ENCODE measurements around the gene PCP2. TPM values are rescaled to one million over a fixed set of nuclear protein-coding genes. Genes with fewer than 3 reads are reported as not detected.

Gene PCP2
- total RNA-seq, 1 experiment from 2014 or later, result not detected

DNA sequence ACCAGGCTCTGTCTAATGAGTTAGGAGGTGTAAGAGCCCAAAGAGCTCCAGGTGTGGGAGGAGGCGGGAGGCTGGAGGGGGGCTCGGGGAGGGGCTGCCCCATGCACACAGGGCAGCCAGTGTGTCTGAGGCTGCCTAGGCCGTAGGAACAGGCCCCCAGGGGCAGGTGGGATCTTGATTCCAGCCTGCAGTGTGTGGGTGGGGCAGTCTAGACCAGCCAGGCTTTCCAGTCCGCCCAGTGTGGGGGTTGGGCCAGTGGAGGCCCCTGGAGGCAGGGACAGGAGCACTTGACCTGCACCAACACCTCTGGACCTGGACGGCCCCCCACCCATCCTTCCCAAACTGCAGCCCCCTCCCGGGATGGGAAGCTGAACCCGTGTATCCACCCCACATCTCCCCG is 43.3 kb downstream of the PCP2 start:
- Histone ChIP-seq H2BK12ac (ENCODE audit: insufficient read length, low read depth, low read length) (no peak overlapping the region), H2BK15ac (ENCODE audit: low read depth, low read length) (no peak overlapping the region), H2AFZ (ENCODE audit: low read length) (no peak overlapping the region), H3K4ac (ENCODE audit: low read depth, low read length) (no peak overlapping the region), H3K9ac (ENCODE audit: extremely low read depth, insufficient read length, low read length) (no peak overlapping the region), H3K4me2 (ENCODE audit: insufficient read depth, insufficient read length, low read length) (no peak overlapping the region), H2BK120ac (ENCODE audit: low read depth, low read length, poor library complexity, severe bottlenecking) (no peak overlapping the region), H3K27ac (ENCODE audit: insufficient read length, low read depth, low read length) (no peak overlapping the region), H3K27me3 (ENCODE audit: insufficient read depth, low read length) (no peaks in the 10 kb centered on the region), H4K5ac (ENCODE audit: insufficient read length, low read depth, low read length) (no peak overlapping the region), H3K18ac (ENCODE audit: insufficient read length, low read depth, low read length) (no peak overlapping the region), H3K23me2 (ENCODE audit: insufficient read length, low read depth, low read length, poor library complexity, severe bottlenecking) (no peaks in the 10 kb centered on the region), H3K79me2 (ENCODE audit: insufficient read depth, low read length) (no peaks in the 10 kb centered on the region), H4K8ac (replicated peaks; ENCODE audit: insufficient read length, low read depth, low read length) (no peak overlapping the region), H3K14ac (ENCODE audit: insufficient read depth, low read length) (no peak overlapping the region), H3K56ac (ENCODE audit: insufficient read length, low read depth, low read length) (no peak overlapping the region), H3K79me1 (ENCODE audit: insufficient read depth, low read depth, low read length, poor library complexity, severe bottlenecking) (no peaks in the 10 kb centered on the region), H3K4me1 (ENCODE audit: insufficient read depth, low read length) (no peaks in the 10 kb centered on the region), H4K91ac (ENCODE audit: insufficient read length, low read depth, low read length) (no peak overlapping the region), H3T11ph (ENCODE audit: low read length) (no peak overlapping the region), H3K23ac (ENCODE audit: insufficient read length, low read depth, low read length) (no peak overlapping the region), H3K9me3 (ENCODE audit: control insufficient read depth, low read depth, low read length) (no peaks in the 10 kb centered on the region), H4K20me1 (ENCODE audit: control insufficient read depth, insufficient read depth, insufficient read length) (no peaks in the 10 kb centered on the region), H2AK5ac (ENCODE audit: insufficient read length, low read length) (no peak overlapping the region), H2BK20ac (ENCODE audit: low read depth, low read length, poor library complexity, severe bottlenecking) (no peak overlapping the region), H2BK5ac (ENCODE audit: insufficient read length, low read length) (no peak overlapping the region)
- no peaks in the 10 kb centered on the region for H3K9me3 Mint-ChIP-seq
- no peaks in the 10 kb centered on the region for H3K36me3 Mint-ChIP-seq (ENCODE audit: insufficient read depth in 1 of 3, low read depth in 3 of 3)
- DNase-seq, result no peak
- H3K27me3 Mint-ChIP-seq (ENCODE audit: low read depth), result peaks cover 38% of the 10 kb centered on the region
- peaks cover 2 to 6% of the 10 kb centered on the region in 2 experiments for H3K4me1 Mint-ChIP-seq
- H3K27ac Mint-ChIP-seq, result no peak overlapping the region
- WGBS (ENCODE audit: extremely low coverage, insufficient read length, low lambda C conversion rate), result no CpG with 5 or more reads among the region's 8 CpGs
- H3K4me3 Mint-ChIP-seq, result no peak overlapping the region
- TF ChIP-seq CTCF (conservative IDR thresholded peaks at IDR 0.05), result no peak
